CD4-positive, alpha-beta T cell treated with Interleukin-10 for 1 hour (primary cell): ENCODE data around the gene GMDS.
A peak's percentile ranks its signal among the peaks of the same experiment; 100 is the strongest.

Source experiments
- DNase-seq: peaks from one replicate; pipeline ENCODE4 v3.0.0-alpha.2; 2020

Gene GMDS

GRCh38 chr6:1786455-1787453 lies 458.7 kb downstream of the GMDS start:
- no peak for DNase-seq

GRCh38 chr6:1784422-1784884 lies 461.0 kb downstream of the GMDS start:
- DNase-seq = no peak

GRCh38 chr6:1781817-1782184 lies 463.6 kb downstream of the GMDS start:
- DNase-seq = no peak

- no peak for DNase-seq
Observed at GRCh38 chr6:1781152-1781816, 464.1 kb downstream of the GMDS start.

- DNase-seq = no peak
Observed at GRCh38 chr6:1780251-1780867, 465.0 kb downstream of the GMDS start.

GRCh38 chr6:1778686-1779235 lies 466.6 kb downstream of the GMDS start:
- no peak for DNase-seq

GRCh38 chr6:1777921-1778685 lies 467.3 kb downstream of the GMDS start:
- no peak for DNase-seq

- DNase-seq = no peak
Observed at GRCh38 chr6:1775441-1775840, 470.0 kb downstream of the GMDS start.

- DNase-seq = no peak
Observed at GRCh38 chr6:1774226-1774915, 471.0 kb downstream of the GMDS start.

- DNase-seq = no peak
Observed at GRCh38 chr6:1773700-1774099, 471.7 kb downstream of the GMDS start.

- no peak for DNase-seq
Observed at GRCh38 chr6:1770968-1771723, 474.3 kb downstream of the GMDS start.

GRCh38 chr6:1770435-1770843 lies 475.0 kb downstream of the GMDS start:
- peak; percentile 32 for DNase-seq

- no peak for DNase-seq
Observed at GRCh38 chr6:1767481-1768246, 477.7 kb downstream of the GMDS start.

GRCh38 chr6:1766654-1767053 lies 478.8 kb downstream of the GMDS start:
- DNase-seq = no peak

GRCh38 chr6:1765160-1765903 lies 480.1 kb downstream of the GMDS start:
- no peak for DNase-seq

GRCh38 chr6:1764397-1764987 lies 480.9 kb downstream of the GMDS start:
- DNase-seq = no peak

GRCh38 chr6:1763404-1763803 lies 482.0 kb downstream of the GMDS start:
- no peak for DNase-seq

GRCh38 chr6:1762203-1762602 lies 483.2 kb downstream of the GMDS start:
- no peak for DNase-seq

- no peak for DNase-seq
Observed at GRCh38 chr6:1761477-1761877, 483.9 kb downstream of the GMDS start.
